Measurements from ENCODE around the gene FBXO22. TPM values are rescaled to one million over a fixed set of nuclear protein-coding genes. Genes with fewer than 3 reads are reported as not detected.
"Not testable (repeated sequence)": the region's sequence is repeated elsewhere in the genome, so short reads cannot be mapped to it uniquely, and the experiment has no call there.

Gene FBXO22
- total and polyA plus RNA-seq, 3 donors from 2014 or later = 16.8 to 25.7 (median 23.2) TPM

GRCh38 chr15:75981149-75981815, 77.6 kb downstream of the FBXO22 start:
- TF ChIP-seq CTCF (IDR thresholded peaks at IDR 0.05) (no peak), POLR2A (IDR thresholded peaks at IDR 0.05) (no peak)
- no peak for DNase-seq
- 83 to 85% methylated on average over 2 of the region's 2 CpGs for WGBS, 2 donors

GRCh38 chr15:75982468-75982867, 78.8 kb downstream of the FBXO22 start:
- Histone ChIP-seq H3K4me1 (no peaks in the 10 kb centered on the region), H3K27me3 (no peaks in the 10 kb centered on the region), H3K4me3 (no peak overlapping the region), H3K9me3 (no peaks in the 10 kb centered on the region), H3K36me3 (ENCODE audit: low read depth, missing control alignments) (no peaks in the 10 kb centered on the region), H3K27ac (no peak overlapping the region)
- 82 to 87% methylated on average over 2 of the region's 2 CpGs for WGBS, 2 donors
- TF ChIP-seq POLR2A (IDR thresholded peaks at IDR 0.05) (no peak), CTCF (IDR thresholded peaks at IDR 0.05) (no peak)
- intact Hi-C loops (cut with DNase I; ENCODE audit: low total_unique reads) = no loop called here
- DNase-seq = no peak

More at GRCh38 chr15:75981149-75981815, 77.6 kb downstream of the FBXO22 start:
- no peaks in the 10 kb centered on the region for H3K9me3 ChIP-seq
- H3K4me1 ChIP-seq = no peaks in the 10 kb centered on the region
- intact Hi-C loops (cut with DNase I; ENCODE audit: low total_unique reads) = no loop called here
- no peak overlapping the region for H3K27ac ChIP-seq
- H3K4me3 ChIP-seq = no peak overlapping the region
- no peaks in the 10 kb centered on the region for H3K36me3 ChIP-seq (ENCODE audit: low read depth, missing control alignments)
- no peaks in the 10 kb centered on the region for H3K27me3 ChIP-seq

GRCh38 chr15:75984706-75985105, 81.0 kb downstream of the FBXO22 start:
- WGBS, 2 donors = 85 to 94% methylated on average over 3 of the region's 3 CpGs
- H3K27me3 ChIP-seq; H3K27ac ChIP-seq; H3K4me3 ChIP-seq; H3K36me3 ChIP-seq (ENCODE audit: low read depth, missing control alignments); intact Hi-C loops (cut with DNase I; ENCODE audit: low total_unique reads); H3K4me1 ChIP-seq; H3K9me3 ChIP-seq; DNase-seq: not testable (repeated sequence)

- Histone ChIP-seq H3K36me3 (ENCODE audit: low read depth, missing control alignments) (no peaks in the 10 kb centered on the region), H3K9me3 (no peaks in the 10 kb centered on the region), H3K4me1 (no peaks in the 10 kb centered on the region), H3K27me3 (no peaks in the 10 kb centered on the region), H3K4me3 (no peak overlapping the region), H3K27ac (no peak overlapping the region)
- no peak for DNase-seq
- 79 to 82% methylated on average over 1 of the region's 1 CpG for WGBS, 2 donors
- intact Hi-C loops (cut with DNase I; ENCODE audit: low total_unique reads) = no loop called here
- TF ChIP-seq POLR2A (IDR thresholded peaks at IDR 0.05) (no peak), CTCF (IDR thresholded peaks at IDR 0.05) (no peak)
Observed at GRCh38 chr15:75985971-75986370, 82.3 kb downstream of the FBXO22 start.

- Histone ChIP-seq H3K9me3 (no peaks in the 10 kb centered on the region), H3K4me1 (no peaks in the 10 kb centered on the region), H3K4me3 (no peak overlapping the region), H3K27me3 (no peaks in the 10 kb centered on the region), H3K36me3 (ENCODE audit: low read depth, missing control alignments) (no peaks in the 10 kb centered on the region), H3K27ac (no peak overlapping the region)
- WGBS, 2 donors = 92 to 96% methylated on average over 2 of the region's 2 CpGs
- DNase-seq = no peak
- TF ChIP-seq CTCF (IDR thresholded peaks at IDR 0.05) (no peak), POLR2A (IDR thresholded peaks at IDR 0.05) (no peak)
- intact Hi-C loops (cut with DNase I; ENCODE audit: low total_unique reads) = no loop called here
Observed at GRCh38 chr15:75989045-75989444, 85.4 kb downstream of the FBXO22 start.
